Central memory CD4-positive, alpha-beta T cell (primary cell): ENCODE data around the gene MC5R.

Experiments
- DNase-seq: peaks from one replicate; pipeline ENCODE4 v3.0.0; 2022
- total RNA-seq, 3 experiments: gene quantifications; one replicate each; lab custom pipeline; 2026; lab: John Stamatoyannopoulos, UW

MC5R gene
- total RNA-seq = 0 reads per million in 3 experiments

- peak; percentile 41 for DNase-seq
Observed at GRCh38 chr18:13823707-13824395, at the start of gene MC5R. TSS of gene MC5R (plus strand) at chr18:13824149. CDS start at chr18:13825766, 1,617 bp downstream.

GRCh38 chr18:13775058-13775457 is 48.9 kb upstream of the MC5R start:
- DNase-seq = no peak

- no peak for DNase-seq
Observed at GRCh38 chr18:13791181-13791580, 32.8 kb upstream of the MC5R start.

- DNase-seq = no peak
Observed at GRCh38 chr18:13793819-13794218, 30.1 kb upstream of the MC5R start.

- DNase-seq = no peak
Observed at GRCh38 chr18:13796515-13796914, 27.4 kb upstream of the MC5R start.

GRCh38 chr18:13797157-13797611 is 26.8 kb upstream of the MC5R start:
- DNase-seq = no peak

- DNase-seq = no peak
Observed at GRCh38 chr18:13799396-13799795, 24.6 kb upstream of the MC5R start.

- DNase-seq = peak; percentile 16
Observed at GRCh38 chr18:13800505-13801259, 23.3 kb upstream of the MC5R start.

- DNase-seq = no peak
Observed at GRCh38 chr18:13801260-13801601, 22.7 kb upstream of the MC5R start.

- no peak for DNase-seq
Observed at GRCh38 chr18:13804305-13804704, 19.6 kb upstream of the MC5R start.

GRCh38 chr18:13808294-13809042 is 15.5 kb upstream of the MC5R start:
- DNase-seq = no peak

GRCh38 chr18:13809043-13809430 is 14.9 kb upstream of the MC5R start:
- no peak for DNase-seq

- DNase-seq = no peak
Observed at GRCh38 chr18:13809531-13810255, 14.3 kb upstream of the MC5R start.

GRCh38 chr18:13810950-13811485 is 12.9 kb upstream of the MC5R start:
- no peak for DNase-seq

- no peak for DNase-seq
Observed at GRCh38 chr18:13811993-13812392, 12.0 kb upstream of the MC5R start.

- DNase-seq = peak; percentile 23
Observed at GRCh38 chr18:13813271-13813849, 10.6 kb upstream of the MC5R start.

- DNase-seq = no peak
Observed at GRCh38 chr18:13826209-13826608, 2.3 kb downstream of the MC5R start.

- no peak for DNase-seq
Observed at GRCh38 chr18:13831864-13832508, 8.0 kb downstream of the MC5R start.

- no peak for DNase-seq
Observed at GRCh38 chr18:13834496-13835015, 10.6 kb downstream of the MC5R start.

- DNase-seq = no peak
Observed at GRCh38 chr18:13835202-13835601, 11.3 kb downstream of the MC5R start.

GRCh38 chr18:13836559-13836958 is 12.6 kb downstream of the MC5R start:
- DNase-seq = no peak
